ENCODE results near the gene DPP3.

DNA sequence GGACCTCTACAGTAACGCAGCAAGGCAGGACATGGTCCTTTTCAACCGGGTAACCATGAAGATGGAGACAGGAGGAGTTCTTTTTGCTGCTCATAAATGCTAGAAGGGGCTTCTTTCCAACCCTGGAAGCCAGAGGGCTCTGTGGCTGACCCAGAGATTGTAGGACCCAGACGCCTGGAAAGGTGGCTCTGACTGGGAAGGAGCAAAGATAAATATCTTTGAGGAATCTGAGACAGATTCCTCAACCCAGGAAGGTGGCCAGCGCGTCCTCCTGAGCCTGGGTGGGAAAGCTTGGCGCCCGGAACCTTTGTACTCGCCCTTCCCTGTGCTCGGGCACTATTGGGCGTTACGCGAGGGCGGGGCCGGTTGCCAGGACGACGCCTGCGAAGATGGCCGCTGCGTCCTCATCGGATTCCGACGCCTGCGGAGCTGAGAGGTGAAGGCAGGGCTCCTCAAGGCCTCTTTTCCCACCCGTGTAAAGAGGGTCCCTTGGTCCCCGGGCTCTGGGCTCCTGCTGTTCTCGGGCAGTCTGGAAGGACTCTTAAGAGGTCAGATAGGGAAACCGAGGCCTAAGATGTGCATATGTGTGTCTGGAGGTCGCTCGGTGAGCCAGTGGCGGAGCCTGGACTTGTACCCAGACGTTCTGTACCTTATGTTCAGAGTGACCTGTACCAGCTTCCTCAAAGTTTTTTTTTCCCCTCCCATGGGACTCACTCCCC, 30.2 kb downstream of the DPP3 start, which contains the start of gene BBS1:
- TF ChIP-seq, protein P1, sequence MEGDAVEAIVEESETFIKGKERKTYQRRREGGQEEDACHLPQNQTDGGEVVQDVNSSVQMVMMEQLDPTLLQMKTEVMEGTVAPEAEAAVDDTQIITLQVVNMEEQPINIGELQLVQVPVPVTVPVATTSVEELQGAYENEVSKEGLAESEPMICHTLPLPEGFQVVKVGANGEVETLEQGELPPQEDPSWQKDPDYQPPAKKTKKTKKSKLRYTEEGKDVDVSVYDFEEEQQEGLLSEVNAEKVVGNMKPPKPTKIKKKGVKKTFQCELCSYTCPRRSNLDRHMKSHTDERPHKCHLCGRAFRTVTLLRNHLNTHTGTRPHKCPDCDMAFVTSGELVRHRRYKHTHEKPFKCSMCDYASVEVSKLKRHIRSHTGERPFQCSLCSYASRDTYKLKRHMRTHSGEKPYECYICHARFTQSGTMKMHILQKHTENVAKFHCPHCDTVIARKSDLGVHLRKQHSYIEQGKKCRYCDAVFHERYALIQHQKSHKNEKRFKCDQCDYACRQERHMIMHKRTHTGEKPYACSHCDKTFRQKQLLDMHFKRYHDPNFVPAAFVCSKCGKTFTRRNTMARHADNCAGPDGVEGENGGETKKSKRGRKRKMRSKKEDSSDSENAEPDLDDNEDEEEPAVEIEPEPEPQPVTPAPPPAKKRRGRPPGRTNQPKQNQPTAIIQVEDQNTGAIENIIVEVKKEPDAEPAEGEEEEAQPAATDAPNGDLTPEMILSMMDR (conservative IDR thresholded peaks at IDR 0.05; ENCODE audit: low read length): no peak
- no peak for TF ChIP-seq EZH2phosphoT487 (IDR thresholded peaks at IDR 0.05; ENCODE audit: borderline replicate concordance, low read depth, low read length)
